ENCODE data around the gene PIK3AP1. TPM values are rescaled to one million over a fixed set of nuclear protein-coding genes. Genes with fewer than 3 reads are reported as not detected.
"Not testable (repeated sequence)": the region's sequence is repeated elsewhere in the genome, so short reads cannot be mapped to it uniquely, and the experiment has no call there.

PIK3AP1 gene
- total and polyA plus RNA-seq, 9 donors = 1.8 to 2.9 (median 2.3) TPM

- Histone ChIP-seq H3K27me3 (ENCODE audit: control insufficient read depth, insufficient read depth, low read length) (no peaks in the 10 kb centered on the region), H3K4me3 (ENCODE audit: low read length) (no peak overlapping the region), H3K4me1 (ENCODE audit: control insufficient read depth, insufficient read depth, low read length) (no peaks in the 10 kb centered on the region), H3K36me3 (ENCODE audit: control insufficient read depth, insufficient read depth, low read length) (no peaks in the 10 kb centered on the region), H3K9me3 (replicated peaks; ENCODE audit: control insufficient read depth, low read depth, low read length) (no peaks in the 10 kb centered on the region), H3K27ac (ENCODE audit: low read length) (no peak overlapping the region)
- no peak for DNase-seq
- 86% methylated on average over 4 of the region's 7 CpGs for WGBS (ENCODE audit: insufficient coverage)
Observed at GRCh38 chr10:96686514-96686913, 33.8 kb downstream of the PIK3AP1 start.

GRCh38 chr10:96685306-96685705 is 35.0 kb downstream of the PIK3AP1 start:
- 95% methylated on average over 2 of the region's 3 CpGs for WGBS (ENCODE audit: insufficient coverage)
- no peaks in the 10 kb centered on the region for H3K4me1 ChIP-seq (ENCODE audit: control insufficient read depth, insufficient read depth, low read length)
- no peak overlapping the region for H3K27ac ChIP-seq (ENCODE audit: low read length)
- H3K9me3 ChIP-seq (replicated peaks; ENCODE audit: control insufficient read depth, low read depth, low read length) = no peaks in the 10 kb centered on the region
- H3K36me3 ChIP-seq (ENCODE audit: control insufficient read depth, insufficient read depth, low read length) = no peaks in the 10 kb centered on the region
- no peak for DNase-seq
- H3K4me3 ChIP-seq (ENCODE audit: low read length) = no peak overlapping the region
- H3K27me3 ChIP-seq (ENCODE audit: control insufficient read depth, insufficient read depth, low read length) = no peaks in the 10 kb centered on the region

GRCh38 chr10:96684826-96685225 is 35.5 kb downstream of the PIK3AP1 start:
- WGBS (ENCODE audit: insufficient coverage) = no CpG with 5 or more reads among the region's 4 CpGs

GRCh38 chr10:96683710-96684109 is 36.6 kb downstream of the PIK3AP1 start:
- DNase-seq = no peak
- H3K27ac ChIP-seq (ENCODE audit: low read length) = no peak overlapping the region
- H3K4me1 ChIP-seq (ENCODE audit: control insufficient read depth, insufficient read depth, low read length) = no peaks in the 10 kb centered on the region
- H3K4me3 ChIP-seq (ENCODE audit: low read length) = no peak overlapping the region
- H3K27me3 ChIP-seq (ENCODE audit: control insufficient read depth, insufficient read depth, low read length) = no peaks in the 10 kb centered on the region
- no CpG with 5 or more reads among the region's 2 CpGs for WGBS (ENCODE audit: insufficient coverage)
- H3K36me3 ChIP-seq (ENCODE audit: control insufficient read depth, insufficient read depth, low read length) = no peaks in the 10 kb centered on the region
- H3K9me3 ChIP-seq (replicated peaks; ENCODE audit: control insufficient read depth, low read depth, low read length) = no peaks in the 10 kb centered on the region

More at GRCh38 chr10:96684826-96685225, 35.5 kb downstream of the PIK3AP1 start:
- Histone ChIP-seq H3K9me3 (replicated peaks; ENCODE audit: control insufficient read depth, low read depth, low read length) (no peaks in the 10 kb centered on the region), H3K36me3 (ENCODE audit: control insufficient read depth, insufficient read depth, low read length) (no peaks in the 10 kb centered on the region), H3K4me3 (ENCODE audit: low read length) (no peak overlapping the region), H3K27ac (ENCODE audit: low read length) (no peak overlapping the region), H3K4me1 (ENCODE audit: control insufficient read depth, insufficient read depth, low read length) (no peaks in the 10 kb centered on the region), H3K27me3 (ENCODE audit: control insufficient read depth, insufficient read depth, low read length) (no peaks in the 10 kb centered on the region)
- no peak for DNase-seq

GRCh38 chr10:96683065-96683464 is 37.2 kb downstream of the PIK3AP1 start:
- H3K4me1 ChIP-seq (ENCODE audit: control insufficient read depth, insufficient read depth, low read length) = no peaks in the 10 kb centered on the region
- DNase-seq = no peak
- H3K36me3 ChIP-seq (ENCODE audit: control insufficient read depth, insufficient read depth, low read length) = no peaks in the 10 kb centered on the region
- no peak overlapping the region for H3K4me3 ChIP-seq (ENCODE audit: low read length)
- H3K27me3 ChIP-seq (ENCODE audit: control insufficient read depth, insufficient read depth, low read length) = no peaks in the 10 kb centered on the region
- no peaks in the 10 kb centered on the region for H3K9me3 ChIP-seq (replicated peaks; ENCODE audit: control insufficient read depth, low read depth, low read length)
- WGBS (ENCODE audit: insufficient coverage) = no CpG with 5 or more reads among the region's 2 CpGs
- H3K27ac ChIP-seq (ENCODE audit: low read length) = no peak overlapping the region

- Histone ChIP-seq H3K27ac (ENCODE audit: low read length) (no peak overlapping the region), H3K27me3 (ENCODE audit: control insufficient read depth, insufficient read depth, low read length) (no peaks in the 10 kb centered on the region), H3K4me1 (ENCODE audit: control insufficient read depth, insufficient read depth, low read length) (no peaks in the 10 kb centered on the region), H3K4me3 (ENCODE audit: low read length) (no peak overlapping the region), H3K9me3 (replicated peaks; ENCODE audit: control insufficient read depth, low read depth, low read length) (no peaks in the 10 kb centered on the region), H3K36me3 (ENCODE audit: control insufficient read depth, insufficient read depth, low read length) (no peaks in the 10 kb centered on the region)
- DNase-seq = no peak
- 70% methylated on average over 2 of the region's 3 CpGs for WGBS (ENCODE audit: insufficient coverage)
Observed at GRCh38 chr10:96681524-96681923, 38.8 kb downstream of the PIK3AP1 start.

- not testable (repeated sequence) for DNase-seq; H3K4me3 ChIP-seq (ENCODE audit: low read length); H3K27ac ChIP-seq (ENCODE audit: low read length); H3K27me3 ChIP-seq (ENCODE audit: control insufficient read depth, insufficient read depth, low read length); H3K4me1 ChIP-seq (ENCODE audit: control insufficient read depth, insufficient read depth, low read length); H3K9me3 ChIP-seq (replicated peaks; ENCODE audit: control insufficient read depth, low read depth, low read length); H3K36me3 ChIP-seq (ENCODE audit: control insufficient read depth, insufficient read depth, low read length)
- WGBS (ENCODE audit: insufficient coverage) = no CpG with 5 or more reads among the region's 1 CpG
Observed at GRCh38 chr10:96680463-96680862, 39.9 kb downstream of the PIK3AP1 start.

GRCh38 chr10:96678725-96679124 is 41.6 kb downstream of the PIK3AP1 start:
- WGBS (ENCODE audit: insufficient coverage) = no CpG with 5 or more reads among the region's 1 CpG
- no peaks in the 10 kb centered on the region for H3K27me3 ChIP-seq (ENCODE audit: control insufficient read depth, insufficient read depth, low read length)
- H3K4me3 ChIP-seq (ENCODE audit: low read length) = no peak overlapping the region
- no peak overlapping the region for H3K27ac ChIP-seq (ENCODE audit: low read length)
- no peaks in the 10 kb centered on the region for H3K9me3 ChIP-seq (replicated peaks; ENCODE audit: control insufficient read depth, low read depth, low read length)
- no peak for DNase-seq
- H3K4me1 ChIP-seq (ENCODE audit: control insufficient read depth, insufficient read depth, low read length) = no peaks in the 10 kb centered on the region
- no peaks in the 10 kb centered on the region for H3K36me3 ChIP-seq (ENCODE audit: control insufficient read depth, insufficient read depth, low read length)

- DNase-seq = no peak
- peaks cover 5% of the 10 kb centered on the region for H3K4me1 ChIP-seq (ENCODE audit: control insufficient read depth, insufficient read depth, low read length)
- no peaks in the 10 kb centered on the region for H3K36me3 ChIP-seq (ENCODE audit: control insufficient read depth, insufficient read depth, low read length)
- H3K27me3 ChIP-seq (ENCODE audit: control insufficient read depth, insufficient read depth, low read length) = no peaks in the 10 kb centered on the region
- H3K27ac ChIP-seq (ENCODE audit: low read length) = no peak overlapping the region
- H3K4me3 ChIP-seq (ENCODE audit: low read length) = no peak overlapping the region
- H3K9me3 ChIP-seq (replicated peaks; ENCODE audit: control insufficient read depth, low read depth, low read length) = no peaks in the 10 kb centered on the region
- WGBS (ENCODE audit: insufficient coverage) = 91% methylated on average over 3 of the region's 10 CpGs
Observed at GRCh38 chr10:96676272-96677112, 43.8 kb downstream of the PIK3AP1 start.

- Histone ChIP-seq H3K27me3 (ENCODE audit: control insufficient read depth, insufficient read depth, low read length) (no peaks in the 10 kb centered on the region), H3K4me3 (ENCODE audit: low read length) (no peak overlapping the region), H3K4me1 (ENCODE audit: control insufficient read depth, insufficient read depth, low read length) (peaks cover 5% of the 10 kb centered on the region), H3K9me3 (replicated peaks; ENCODE audit: control insufficient read depth, low read depth, low read length) (no peaks in the 10 kb centered on the region), H3K36me3 (ENCODE audit: control insufficient read depth, insufficient read depth, low read length) (no peaks in the 10 kb centered on the region), H3K27ac (ENCODE audit: low read length) (no peak overlapping the region)
- no peak for DNase-seq
- WGBS (ENCODE audit: insufficient coverage) = 89% methylated on average over 1 of the region's 3 CpGs
Observed at GRCh38 chr10:96675846-96676245, 44.5 kb downstream of the PIK3AP1 start.

Measured in muscle of leg (tissue), 11 donors.